ENCODE data around the gene COL27A1.
"Not testable (repeated sequence)": the region's sequence is repeated elsewhere in the genome, so short reads cannot be mapped to it uniquely, and the experiment has no call there.

Gene COL27A1

DNA sequence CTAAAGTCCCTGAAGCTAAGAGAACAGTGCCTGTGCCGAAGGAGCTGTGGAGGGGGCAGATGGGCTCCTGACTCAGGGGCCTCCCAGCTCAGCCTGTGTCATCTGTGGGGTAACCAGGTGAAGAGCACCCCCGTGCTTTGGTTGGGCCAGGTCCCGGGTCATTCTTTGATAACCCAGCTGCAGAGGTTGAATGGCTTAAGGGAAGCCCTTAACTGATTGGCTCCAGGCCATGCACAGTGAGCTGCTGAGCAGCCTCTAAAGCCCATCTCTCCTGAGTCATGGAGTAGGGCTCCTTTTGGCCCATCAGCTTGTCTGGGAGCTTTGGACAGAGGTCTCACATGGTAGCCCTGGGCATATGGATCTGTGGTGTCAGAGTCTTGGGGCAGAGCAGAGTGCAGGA is 28.7 kb downstream of the COL27A1 start:
- DNase-seq (ENCODE audit: low spot score), result no peak

- DNase-seq (ENCODE audit: low spot score), result no peak
These were observed 29.5 kb downstream of the COL27A1 start for GRCh38 chr9:114184866-114185265.

DNA sequence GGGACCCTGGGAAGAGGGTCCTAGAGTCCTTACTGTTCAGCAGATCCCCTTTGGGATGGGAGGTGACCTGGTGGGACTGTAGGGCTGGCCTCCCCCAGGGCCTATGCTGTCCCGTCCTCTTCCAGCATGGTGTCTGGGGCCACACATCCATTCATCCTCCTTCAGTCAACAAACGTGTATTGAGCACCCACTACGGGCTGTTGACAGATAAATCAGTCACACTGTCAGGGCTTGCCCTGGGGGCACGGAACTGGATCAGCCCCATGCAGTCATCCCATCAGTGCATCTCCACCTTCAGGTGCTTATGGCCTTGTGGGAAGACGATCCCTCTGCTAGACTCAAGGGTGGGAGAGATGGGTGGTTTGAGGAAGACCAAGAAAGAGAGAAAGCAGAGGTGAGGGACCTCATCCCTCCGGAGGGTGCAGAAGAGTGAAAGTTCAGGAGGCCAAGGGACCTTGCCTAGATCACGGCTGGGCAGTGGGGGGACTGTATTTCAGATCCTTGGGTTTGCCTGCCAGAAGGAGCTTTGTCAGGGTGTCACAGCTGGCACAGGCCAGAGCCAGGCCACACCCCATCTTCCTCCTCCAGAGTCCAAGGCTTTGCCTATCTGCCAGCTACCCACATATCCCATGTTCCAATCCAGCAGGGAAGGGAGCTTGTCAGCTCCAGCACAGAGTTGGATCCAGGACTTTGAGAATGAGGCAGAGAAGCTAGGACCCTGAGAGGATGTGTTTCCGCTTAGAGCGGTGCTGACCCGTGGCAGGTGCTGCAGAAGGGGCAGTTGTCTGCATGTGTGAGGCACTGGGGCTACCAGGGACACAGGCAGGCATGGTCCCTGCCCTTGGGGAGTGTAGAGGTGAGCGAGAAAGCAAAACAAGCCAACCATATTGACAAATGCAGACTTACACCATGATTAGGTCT is 30.5 kb downstream of the COL27A1 start:
- DNase-seq (ENCODE audit: low spot score), result no peak

DNA sequence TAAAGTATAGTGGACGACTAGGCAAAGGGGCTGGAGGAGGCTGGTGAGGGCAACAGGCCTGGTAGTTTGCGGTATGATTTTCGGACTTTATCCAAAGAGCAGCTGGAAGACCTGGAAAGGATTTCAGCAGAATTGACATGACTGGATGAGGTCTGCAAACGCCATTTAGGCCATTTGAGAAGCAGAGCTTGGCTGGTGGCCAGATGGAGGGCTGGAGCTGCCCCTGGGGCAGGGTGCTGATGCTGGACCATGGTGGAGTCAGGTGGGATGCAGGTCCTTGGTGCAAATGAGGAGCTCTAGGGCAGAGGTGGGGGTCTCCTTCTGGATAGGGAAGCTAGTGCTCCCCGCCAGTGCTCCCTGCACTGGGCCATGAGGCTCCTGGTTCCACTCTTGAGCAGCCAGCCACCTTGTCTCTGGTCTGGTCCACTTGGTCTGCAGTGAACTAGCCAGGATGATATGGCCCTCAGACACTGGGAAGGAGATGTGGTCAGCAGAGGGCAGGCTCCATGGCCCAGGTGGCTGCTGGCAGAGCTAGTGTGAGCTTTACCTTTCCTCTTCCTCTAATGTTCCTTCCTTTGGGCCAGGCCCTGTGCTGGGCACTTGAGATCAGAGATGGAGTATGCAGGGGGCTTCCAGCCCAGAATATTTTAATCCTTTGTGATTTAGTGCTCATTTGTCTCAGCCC is 31.4 kb downstream of the COL27A1 start:
- DNase-seq (ENCODE audit: low spot score), result no peak

DNA sequence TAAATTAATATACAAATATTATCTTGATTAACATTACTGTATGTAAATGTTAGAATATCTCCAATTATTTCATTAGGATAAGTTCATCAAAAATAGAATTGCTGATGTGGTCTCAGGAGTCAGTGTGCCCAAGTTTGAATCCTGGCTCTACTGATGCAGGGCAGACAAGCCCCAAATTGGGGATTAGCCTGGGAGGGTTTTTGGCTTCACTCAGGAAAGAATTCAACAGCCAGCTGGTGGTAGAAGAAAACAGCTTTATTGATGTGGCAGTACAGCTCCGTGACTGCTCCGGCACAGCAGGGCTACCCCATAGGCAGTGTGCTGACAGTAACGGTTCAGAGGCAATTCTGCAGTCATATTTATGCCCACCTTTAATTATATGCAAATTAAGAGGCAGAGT is 32.5 kb downstream of the COL27A1 start:
- DNase-seq (ENCODE audit: low spot score), result no peak

GRCh38 chr9:114189823-114190562 is 34.7 kb downstream of the COL27A1 start:
- DNase-seq (ENCODE audit: low spot score), result no peak

DNA sequence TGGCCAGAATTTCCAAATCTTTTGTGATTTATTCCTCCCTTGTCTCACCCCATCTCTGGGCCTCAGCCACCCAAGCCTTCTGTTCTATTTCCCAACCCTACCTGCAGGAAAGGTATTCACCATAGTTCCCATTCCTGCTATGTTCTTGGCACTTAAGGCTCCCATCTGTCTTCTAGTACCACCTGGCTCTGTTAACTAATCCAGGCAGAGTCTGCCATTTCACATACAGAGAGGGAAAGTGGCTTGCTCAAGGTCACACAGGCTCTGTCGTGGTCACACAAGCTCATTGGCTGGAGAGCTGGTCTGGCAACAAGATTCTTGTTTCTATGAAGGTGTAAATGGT is 35.2 kb downstream of the COL27A1 start:
- no peak for DNase-seq (ENCODE audit: low spot score)

DNA sequence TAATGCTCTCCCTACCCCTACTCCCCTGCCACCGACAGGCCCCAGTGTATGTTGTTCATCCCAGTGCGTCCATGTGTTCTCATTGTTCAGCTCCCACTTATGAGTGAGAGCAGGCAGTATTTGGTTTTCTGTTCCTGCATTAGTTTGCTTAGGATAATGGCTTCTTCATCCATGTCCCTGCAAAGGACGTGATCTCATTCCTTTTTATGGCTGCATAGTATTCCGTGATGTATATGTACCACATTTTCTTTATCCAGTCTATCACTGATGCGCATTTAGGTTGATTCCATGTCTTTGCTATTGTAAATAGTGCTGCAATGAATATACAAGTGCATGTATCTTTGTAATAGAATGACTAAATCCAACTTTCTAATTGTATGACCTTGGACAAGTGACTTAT is 36.1 kb downstream of the COL27A1 start:
- DNase-seq (ENCODE audit: low spot score), result not testable (repeated sequence)

- DNase-seq (ENCODE audit: low spot score), result no peak
These were observed 37.2 kb downstream of the COL27A1 start for GRCh38 chr9:114192539-114192938.

GRCh38 chr9:114193090-114193489 is 37.8 kb downstream of the COL27A1 start:
- DNase-seq (ENCODE audit: low spot score), result no peak

DNA sequence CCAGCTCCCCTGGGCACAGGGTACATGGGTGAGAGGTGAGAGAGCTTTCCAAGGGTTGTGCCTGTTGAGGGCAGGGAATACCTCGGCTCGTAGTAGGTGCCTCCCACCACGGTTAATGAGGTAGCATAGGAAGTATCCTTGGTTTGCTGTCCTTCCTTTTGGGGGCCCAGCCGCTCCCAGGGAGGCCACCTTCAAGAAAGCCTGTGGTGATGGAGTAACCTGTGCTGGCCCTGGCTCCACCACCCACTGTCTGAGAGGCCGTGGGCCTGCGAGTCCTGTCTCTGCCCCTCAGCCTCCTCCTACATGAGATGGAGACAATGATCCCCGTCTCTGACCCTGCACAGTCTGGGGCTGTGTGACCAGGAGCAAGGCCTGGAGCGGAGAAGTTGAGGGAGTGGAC is 40.8 kb downstream of the COL27A1 start:
- DNase-seq (ENCODE audit: low spot score), result no peak

- DNase-seq (ENCODE audit: low spot score), result no peak
These were observed 41.8 kb downstream of the COL27A1 start for GRCh38 chr9:114196979-114197622.

DNA sequence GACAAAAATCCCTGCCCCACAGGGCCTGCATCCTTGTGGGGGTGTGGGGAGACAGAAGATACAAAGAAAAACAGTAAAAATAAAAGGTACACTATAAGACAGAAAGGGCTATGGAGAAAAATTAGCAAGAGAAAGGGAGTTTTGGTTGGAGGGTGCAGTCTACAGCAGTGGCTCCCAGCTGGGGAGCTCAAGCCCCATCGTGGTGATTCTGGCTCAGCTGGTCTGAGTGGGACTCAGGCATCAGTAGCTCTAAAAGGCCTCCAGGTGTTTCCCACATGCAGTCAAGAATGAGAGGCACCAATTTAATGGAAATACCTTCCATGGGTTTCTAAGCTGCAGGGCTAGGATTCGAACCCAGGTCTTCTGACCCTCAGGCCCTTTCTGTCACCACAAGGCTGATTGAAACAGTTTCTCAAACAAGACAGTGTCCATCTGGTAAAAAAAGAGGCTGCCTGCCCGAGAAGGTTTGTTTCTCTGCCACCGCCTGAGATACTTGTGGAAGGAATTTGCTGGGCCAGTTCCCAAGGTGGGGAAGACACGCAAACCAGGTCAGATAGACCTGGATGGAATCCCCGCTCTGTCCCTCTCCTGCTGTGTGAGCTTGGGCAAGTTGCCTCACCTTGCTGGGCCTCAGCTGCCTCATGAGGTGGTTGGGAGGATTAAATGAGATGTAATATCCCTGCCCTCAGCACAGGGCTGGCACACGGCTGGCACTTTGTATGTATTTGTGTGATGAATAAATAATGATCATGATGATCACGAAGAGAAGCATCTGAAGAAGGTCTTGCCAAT is 43.1 kb downstream of the COL27A1 start:
- no peak for DNase-seq (ENCODE audit: low spot score)

DNA sequence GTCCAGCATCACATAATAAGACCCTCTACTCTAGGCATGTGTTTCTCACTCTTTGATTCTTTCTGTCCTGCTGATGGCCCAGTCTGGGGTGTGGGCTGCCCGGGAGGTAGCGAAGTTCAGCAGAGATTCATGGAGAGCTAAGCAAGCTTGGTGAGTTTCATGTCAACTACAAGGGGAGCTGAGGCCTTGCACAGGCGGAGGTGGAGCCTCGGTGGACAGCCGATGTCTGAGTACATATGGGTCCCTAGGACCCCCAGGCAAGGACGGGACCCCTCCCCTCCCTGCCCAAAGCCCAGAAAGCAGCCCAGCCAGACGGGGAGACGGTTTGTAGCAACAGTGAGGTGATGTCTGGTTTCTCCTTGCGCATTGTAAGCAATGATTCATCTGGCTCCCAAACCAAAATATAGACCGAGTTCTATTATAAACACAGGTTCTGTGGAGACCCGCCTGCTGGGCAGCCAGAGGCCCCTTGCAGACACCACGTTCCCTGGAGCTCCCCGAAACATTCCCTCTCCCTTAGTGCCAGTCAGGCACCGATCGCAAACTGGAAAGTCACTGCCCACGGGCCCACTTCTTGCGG is 45.5 kb downstream of the COL27A1 start:
- no peak for DNase-seq (ENCODE audit: low spot score)

DNA sequence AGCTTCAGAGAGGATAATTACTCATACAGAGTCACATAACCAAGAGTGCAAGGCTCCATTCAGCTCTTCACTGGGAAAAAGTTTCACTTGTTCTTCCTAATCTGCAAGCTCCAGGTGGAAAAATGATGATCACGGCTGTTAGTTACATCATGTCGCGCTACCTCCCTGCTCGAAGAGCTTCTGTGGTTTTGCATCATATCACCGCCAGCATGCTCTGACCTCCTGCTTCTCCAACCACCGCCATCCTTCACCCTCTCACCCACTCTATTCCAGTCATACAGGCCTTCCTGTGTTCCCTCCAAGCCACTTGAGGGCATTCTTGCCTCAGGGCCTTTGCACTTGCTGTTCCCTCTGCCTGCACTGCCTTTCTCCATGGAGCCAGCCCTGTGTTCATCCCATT is 47.1 kb downstream of the COL27A1 start:
- DNase-seq (ENCODE audit: low spot score), result no peak

GRCh38 chr9:114202849-114203248 is 47.5 kb downstream of the COL27A1 start:
- no peak for DNase-seq (ENCODE audit: low spot score)

GRCh38 chr9:114203410-114204140 is 48.2 kb downstream of the COL27A1 start:
- no peak for DNase-seq (ENCODE audit: low spot score)

GRCh38 chr9:114204265-114204664 is 48.9 kb downstream of the COL27A1 start:
- DNase-seq (ENCODE audit: low spot score), result no peak

DNA sequence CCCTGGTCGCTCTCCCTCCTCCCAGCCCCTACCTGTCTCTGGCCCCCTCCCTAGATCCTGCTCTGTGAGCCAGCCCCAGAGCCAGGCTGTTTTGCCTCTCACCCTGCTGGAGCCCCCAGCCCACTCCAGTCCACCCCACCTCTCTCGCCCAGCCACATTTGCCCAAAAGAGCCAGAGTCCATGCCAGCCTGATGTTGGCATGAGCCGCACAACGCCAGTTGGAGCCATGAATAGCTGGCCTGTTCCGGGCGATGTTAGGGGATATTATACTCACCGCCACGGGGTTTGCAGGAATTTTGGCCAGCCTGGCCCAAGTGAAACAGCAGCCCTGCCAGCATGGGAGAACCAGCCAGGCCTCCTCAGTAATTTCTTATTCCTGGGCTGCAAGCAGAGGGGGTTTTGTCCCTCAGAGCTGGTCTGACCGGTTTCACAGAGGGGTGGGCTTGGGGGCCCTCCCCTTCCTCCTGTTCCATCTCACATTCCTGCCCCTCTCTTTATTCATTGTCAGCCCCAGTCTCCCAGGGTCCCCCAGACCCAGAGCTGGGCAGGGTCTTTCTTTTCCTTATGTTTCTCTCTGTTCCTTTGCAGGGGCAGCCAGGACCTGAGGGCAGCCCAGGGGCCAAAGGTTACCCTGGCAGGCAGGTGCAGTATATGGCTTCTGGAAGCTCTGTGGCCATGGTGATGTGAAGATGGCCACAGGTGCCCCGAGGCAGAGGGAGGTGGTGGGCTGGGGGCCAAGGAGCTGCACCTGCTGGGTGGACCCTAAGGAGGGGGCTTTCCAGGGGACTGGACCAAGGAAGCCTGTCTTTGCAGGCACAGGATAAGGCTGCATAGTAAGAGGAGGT is 50.1 kb downstream of the COL27A1 start:
- peak; percentile 73 for DNase-seq (ENCODE audit: low spot score)
